Vagina (tissue), 2 donors: ENCODE results near the gene RNH1.

Source experiments
- CTCF ChIP-seq, 3 experiments: fragments of 450-650 bp in 2 of 3; fragments of 200-600 bp in 1 of 3; sonication (generic) in 1 of 3; IDR thresholded peaks; one replicate each; pipeline ENCODE4 v1.5.1; 2017 to 2019; ENCODE audit warnings: antibody characterized with exemption in 3 of 3, mild to moderate bottlenecking in 2 of 3, moderate library complexity in 2 of 3
- POLR2A ChIP-seq, 2 donors: fragments of 450-650 bp; IDR thresholded peaks; one replicate each; pipeline ENCODE4 v1.6.1; 2017; ENCODE audit warnings: antibody characterized with exemption in 2 of 2, mild to moderate bottlenecking in 2 of 2, moderate library complexity in 2 of 2
- POLR2AphosphoS5 ChIP-seq, 2 donors: sonication (generic); formaldehyde crosslinking; IDR thresholded peaks; one replicate each; pipeline ENCODE4 v1.9.0; 2017; ENCODE audit warnings: antibody characterized with exemption in 2 of 2, mild to moderate bottlenecking in 2 of 2, low read depth in 1 of 2; ENCODE audit not compliant: insufficient read depth in 1 of 2

DNA sequence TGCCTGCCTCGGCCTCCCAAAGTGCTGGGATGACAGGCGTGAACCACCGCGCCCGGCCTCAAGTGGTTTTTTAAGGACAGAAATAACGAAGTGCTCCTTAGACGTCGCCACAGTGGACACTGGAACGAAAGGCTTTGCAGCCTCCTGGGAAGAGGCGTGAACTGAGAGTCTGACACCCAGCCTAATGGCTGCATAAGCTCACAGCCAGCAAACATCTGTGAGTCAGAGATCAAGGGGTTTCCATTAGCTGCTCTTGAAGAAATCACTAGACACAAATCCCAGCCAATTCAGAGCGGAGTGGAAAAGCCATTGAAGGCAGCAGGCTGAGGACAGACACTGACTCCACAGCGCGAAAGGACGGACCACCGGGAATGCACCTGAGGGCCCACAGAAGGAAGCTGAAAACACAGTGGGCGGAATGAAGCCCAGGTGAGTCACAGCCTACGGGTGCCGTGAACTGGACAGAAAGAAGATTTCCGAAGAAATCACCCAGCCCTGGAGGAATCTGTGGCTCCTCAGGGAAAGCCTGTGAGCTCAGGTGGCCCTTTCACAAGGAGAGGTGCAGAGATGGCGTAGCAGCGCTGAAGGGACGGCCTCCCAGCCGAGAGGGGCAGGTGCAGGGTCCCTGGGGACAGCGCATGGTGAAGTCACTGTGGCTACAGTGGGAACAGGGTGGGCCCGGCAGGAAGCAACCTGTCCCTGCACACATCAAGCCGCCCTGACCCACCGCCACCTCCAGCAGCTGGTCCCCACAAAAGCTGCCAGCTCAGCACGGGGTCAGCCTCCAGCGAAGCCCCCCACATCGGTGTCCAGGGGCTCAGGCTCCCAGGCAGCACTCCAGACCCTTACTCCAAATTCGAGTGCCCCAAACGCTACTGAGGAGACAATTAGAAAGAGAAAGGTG is 41.9 kb upstream of the RNH1 start:
- TF ChIP-seq CTCF (IDR thresholded peaks at IDR 0.05) (no peak), POLR2A (IDR thresholded peaks at IDR 0.05) (no peak), POLR2AphosphoS5 (IDR thresholded peaks at IDR 0.05; ENCODE audit: insufficient read depth in 1 of 2, low read depth in 1 of 2) (no peak)
